Panc1 (cell line): ENCODE data around the gene FREM1. TPM values are rescaled to one million over a fixed set of nuclear protein-coding genes. Genes with fewer than 3 reads are reported as not detected.

Source experiments
- ATAC-seq: fragments of 200-7000 bp; cut with Tn5 transposase; 2 replicates; pipeline ENCODE4 v1.9.1; 2020; ENCODE audit warnings: mild to moderate bottlenecking, moderate library complexity
- BruUV-seq: library from RNA; stranded (reverse); fragments of 400-500 nt; replicated peaks from 2 replicates; lab custom pipeline; 2021; lab: Mats Ljungman, UMichigan
- CTCF ChIA-PET: fragments of 300-600 bp; sonication (Branson Sonifier 250); formaldehyde crosslinking; loops from one replicate; lab custom pipeline; 2022; ENCODE audit warnings: antibody characterized with exemption; lab: Charles Lee
- POLR2A ChIA-PET: fragments of 300-600 bp; sonication (Branson Sonifier 250); formaldehyde crosslinking; loops from one replicate; lab custom pipeline; 2022; ENCODE audit warnings: antibody characterized with exemption; lab: Charles Lee
- DNase-seq: peaks from one replicate; pipeline ENCODE4 v3.0.0-alpha.2; 2010; ENCODE audit warnings: low read depth, low spot score
- H3K27ac ChIP-seq: 2 replicates; pipeline ENCODE4 v1.5.1; 2011; ENCODE audit warnings: mild to moderate bottlenecking, low read length, inconsistent platforms
- H3K27me3 ChIP-seq: fragments of 200-500 bp; sonication (Bioruptor generic); 2 replicates; pipeline ENCODE4 v1.6.0; 2014; ENCODE audit warnings: low read length, inconsistent platforms; ENCODE audit not compliant: control insufficient read depth, insufficient read depth
- H3K36me3 ChIP-seq: fragments of 200-500 bp; sonication (Bioruptor generic); 2 replicates; pipeline ENCODE4 v1.5.1; 2014; ENCODE audit warnings: inconsistent platforms, mild to moderate bottlenecking, low read length, moderate library complexity; ENCODE audit not compliant: control insufficient read depth, insufficient read depth
- H3K4me1 ChIP-seq: 2 replicates; pipeline ENCODE4 v1.5.1; 2011; ENCODE audit warnings: inconsistent platforms, mild to moderate bottlenecking, low read length, moderate library complexity; ENCODE audit not compliant: control insufficient read depth, insufficient read depth
- H3K4me3 ChIP-seq, 2 experiments: 2 replicates each; pipeline ENCODE4 v1.5.1; 2011 to 2012; ENCODE audit warnings: low read depth in 2 of 2, low read length in 2 of 2, mild to moderate bottlenecking in 2 of 2, inconsistent platforms in 1 of 2, moderate library complexity in 1 of 2
- H3K9me3 ChIP-seq: fragments of 200-500 bp; sonication (Bioruptor generic); 2 replicates; pipeline ENCODE4 v1.5.1; 2014; ENCODE audit warnings: low read depth, mild to moderate bottlenecking, inconsistent platforms, low read length, moderate library complexity; ENCODE audit not compliant: control insufficient read depth, insufficient read depth
- CTCF ChIP-seq: fragments of 450-650 bp; IDR thresholded peaks from 2 replicates; pipeline ENCODE4 v1.5.1; 2017; ENCODE audit warnings: mild to moderate bottlenecking
- POLR2AphosphoS5 ChIP-seq: IDR thresholded peaks from 2 replicates; pipeline ENCODE4 v1.6.1; 2012; ENCODE audit warnings: mild to moderate bottlenecking, low read depth, low read length, moderate library complexity
- SIN3A ChIP-seq: IDR thresholded peaks from 2 replicates; pipeline ENCODE4 v1.6.1; 2012; ENCODE audit warnings: low read depth, mild to moderate bottlenecking, low read length, moderate library complexity, borderline replicate concordance; ENCODE audit not compliant: insufficient read depth
- TCF7L2 ChIP-seq: IDR thresholded peaks from 2 replicates; pipeline ENCODE4 v1.6.1; 2011; ENCODE audit warnings: mild to moderate bottlenecking, low read depth, low read length, inconsistent platforms
- in situ Hi-C: cut with HindIII; loops from 2 replicates; pipeline ENCODE4 v1.10.0; 2016; ENCODE audit warnings: low sequenced_read_pairs, low pct_unique_long_range_greater_than_20kb
- intact Hi-C: fragments of 100-400 bp; cut with micrococcal nuclease; formaldehyde crosslinking; loops from one replicate; pipeline ENCODE4 v1.10.0; 2022; ENCODE audit not compliant: unreplicated experiment
- total RNA-seq: library from RNA; stranded (reverse); gene quantifications from one replicate; pipeline ENCODE4 v1.2.1, GENCODE V29; 2021; ENCODE audit not compliant: unreplicated experiment
- TF ChIP-seq, protein P1 (sequence below), 2 experiments: IDR thresholded peaks; 2 replicates each; pipeline ENCODE4 v1.6.1; 2011 to 2012; ENCODE audit warnings: low read depth in 2 of 2, control low read depth in 1 of 2, low read length in 1 of 2, mild to moderate bottlenecking in 1 of 2, moderate library complexity in 1 of 2; ENCODE audit not compliant: insufficient read depth in 1 of 2

Gene FREM1
- total RNA-seq, 1 experiment from 2014 or later = not detected

- no peak for ATAC-seq
- H3K4me3 ChIP-seq = no peak overlapping the region
- ChIA-PET CTCF (no interaction called here), POLR2A (no interaction called here)
- H3K4me1 ChIP-seq = no peaks in the 10 kb centered on the region
- no peaks in the 10 kb centered on the region for H3K9me3 ChIP-seq
- TF ChIP-seq TCF7L2 = no peak
- TF ChIP-seq SIN3A = no peak
- TF ChIP-seq, protein P1, sequence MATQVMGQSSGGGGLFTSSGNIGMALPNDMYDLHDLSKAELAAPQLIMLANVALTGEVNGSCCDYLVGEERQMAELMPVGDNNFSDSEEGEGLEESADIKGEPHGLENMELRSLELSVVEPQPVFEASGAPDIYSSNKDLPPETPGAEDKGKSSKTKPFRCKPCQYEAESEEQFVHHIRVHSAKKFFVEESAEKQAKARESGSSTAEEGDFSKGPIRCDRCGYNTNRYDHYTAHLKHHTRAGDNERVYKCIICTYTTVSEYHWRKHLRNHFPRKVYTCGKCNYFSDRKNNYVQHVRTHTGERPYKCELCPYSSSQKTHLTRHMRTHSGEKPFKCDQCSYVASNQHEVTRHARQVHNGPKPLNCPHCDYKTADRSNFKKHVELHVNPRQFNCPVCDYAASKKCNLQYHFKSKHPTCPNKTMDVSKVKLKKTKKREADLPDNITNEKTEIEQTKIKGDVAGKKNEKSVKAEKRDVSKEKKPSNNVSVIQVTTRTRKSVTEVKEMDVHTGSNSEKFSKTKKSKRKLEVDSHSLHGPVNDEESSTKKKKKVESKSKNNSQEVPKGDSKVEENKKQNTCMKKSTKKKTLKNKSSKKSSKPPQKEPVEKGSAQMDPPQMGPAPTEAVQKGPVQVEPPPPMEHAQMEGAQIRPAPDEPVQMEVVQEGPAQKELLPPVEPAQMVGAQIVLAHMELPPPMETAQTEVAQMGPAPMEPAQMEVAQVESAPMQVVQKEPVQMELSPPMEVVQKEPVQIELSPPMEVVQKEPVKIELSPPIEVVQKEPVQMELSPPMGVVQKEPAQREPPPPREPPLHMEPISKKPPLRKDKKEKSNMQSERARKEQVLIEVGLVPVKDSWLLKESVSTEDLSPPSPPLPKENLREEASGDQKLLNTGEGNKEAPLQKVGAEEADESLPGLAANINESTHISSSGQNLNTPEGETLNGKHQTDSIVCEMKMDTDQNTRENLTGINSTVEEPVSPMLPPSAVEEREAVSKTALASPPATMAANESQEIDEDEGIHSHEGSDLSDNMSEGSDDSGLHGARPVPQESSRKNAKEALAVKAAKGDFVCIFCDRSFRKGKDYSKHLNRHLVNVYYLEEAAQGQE (IDR thresholded peaks at IDR 0.05; ENCODE audit: insufficient read depth in 1 of 2, low read depth in 2 of 2, low read length in 1 of 2) = no peak
- TF ChIP-seq POLR2AphosphoS5 = no peak
- no peak for TF ChIP-seq CTCF
- no peaks in the 10 kb centered on the region for H3K36me3 ChIP-seq
- DNase-seq = no peak
- in situ Hi-C loops (no loop called here), intact Hi-C loops (no loop called here)
- no peaks in the 10 kb centered on the region for H3K27me3 ChIP-seq
- H3K27ac ChIP-seq = no peak overlapping the region
- BruUV-seq = no TSS peak
These were observed 78.6 kb downstream of the FREM1 start for GRCh38 chr9:14831661-14832060.

- intact Hi-C loops = no loop called here
- ChIA-PET POLR2A (no interaction called here), CTCF (no interaction called here)
- Histone ChIP-seq H3K4me1 (no peaks in the 10 kb centered on the region), H3K4me3 (no peak overlapping the region), H3K36me3 (no peaks in the 10 kb centered on the region), H3K27ac (no peak overlapping the region), H3K9me3 (no peaks in the 10 kb centered on the region), H3K27me3 (no peaks in the 10 kb centered on the region)
- in situ Hi-C loops = no loop called here
- DNase-seq (no peak), ATAC-seq (no peak)
- TF ChIP-seq POLR2AphosphoS5 (no peak), TCF7L2 (no peak), SIN3A (no peak), CTCF (no peak)
- TF ChIP-seq, protein P1 (IDR thresholded peaks at IDR 0.05; ENCODE audit: insufficient read depth in 1 of 2, low read depth in 2 of 2, low read length in 1 of 2) = no peak
- no TSS peak for BruUV-seq
These were observed 79.2 kb downstream of the FREM1 start for GRCh38 chr9:14831074-14831473.
